DOHH2 (cell line): ENCODE measurements around the gene PAPPA2.

Experiments
- H3F3A ChIP-seq: fragments of 200-600 bp; sonication (generic), shearing (Covaris generic); 2 replicates; pipeline ENCODE4 v1.6.0; 2016; ENCODE audit warnings: antibody characterized with exemption, mild to moderate bottlenecking; ENCODE audit not compliant: control insufficient read depth, insufficient read depth
- H3K27ac ChIP-seq: fragments of 200-600 bp; sonication (generic); 2 replicates; pipeline ENCODE4 v1.5.1; 2014; ENCODE audit warnings: low read depth, mild to moderate bottlenecking, low read length, moderate library complexity
- H3K27me3 ChIP-seq: fragments of 200-600 bp; sonication (generic); 2 replicates; pipeline ENCODE4 v1.6.1; 2014; ENCODE audit warnings: mild to moderate bottlenecking, low read length, mixed read lengths; ENCODE audit not compliant: control insufficient read depth
- H3K36me3 ChIP-seq: fragments of 200-600 bp; sonication (generic); 2 replicates; pipeline ENCODE4 v1.6.1; 2014; ENCODE audit warnings: mild to moderate bottlenecking, low read length, moderate library complexity, mixed read lengths; ENCODE audit not compliant: control insufficient read depth
- H3K4me1 ChIP-seq: fragments of 200-600 bp; sonication (generic); 2 replicates; pipeline ENCODE4 v1.6.1; 2014; ENCODE audit warnings: mild to moderate bottlenecking, low read length, mixed read lengths; ENCODE audit not compliant: control insufficient read depth
- H3K4me2 ChIP-seq: fragments of 200-600 bp; sonication (generic); 2 replicates; pipeline ENCODE4 v1.6.0; 2014; ENCODE audit warnings: mild to moderate bottlenecking, low read length, moderate library complexity
- H3K4me3 ChIP-seq: fragments of 200-600 bp; sonication (generic); 2 replicates; pipeline ENCODE4 v1.5.1; 2014; ENCODE audit warnings: mild to moderate bottlenecking, low read length, mixed read lengths
- H3K79me2 ChIP-seq: fragments of 200-600 bp; sonication (generic); 2 replicates; pipeline ENCODE4 v1.6.1; 2014; ENCODE audit warnings: mild to moderate bottlenecking, low read length, mixed read lengths; ENCODE audit not compliant: control insufficient read depth
- H3K9me2 ChIP-seq: fragments of 200-600 bp; sonication (generic); replicated peaks from 2 replicates; pipeline ENCODE4 v1.6.1; 2014; ENCODE audit warnings: mild to moderate bottlenecking, low read length, mixed read lengths; ENCODE audit not compliant: control insufficient read depth
- H3K9me3 ChIP-seq: fragments of 200-600 bp; sonication (generic); 2 replicates; pipeline ENCODE4 v1.6.1; 2014; ENCODE audit warnings: antibody characterized with exemption, low read length, mixed read lengths; ENCODE audit not compliant: control insufficient read depth, insufficient read depth
- H4K20me1 ChIP-seq: fragments of 200-600 bp; sonication (generic); 2 replicates; pipeline ENCODE4 v1.6.0; 2014; ENCODE audit warnings: low read depth, mild to moderate bottlenecking, antibody characterized with exemption, low read length, moderate library complexity; ENCODE audit not compliant: control insufficient read depth, insufficient read depth
- CTCF ChIP-seq: fragments of 200-600 bp; sonication (generic); IDR thresholded peaks from one replicate; pipeline ENCODE4 v1.5.1; 2014; ENCODE audit warnings: antibody characterized with exemption, mild to moderate bottlenecking, low read depth, low read length; ENCODE audit not compliant: poor library complexity, severe bottlenecking
- EZH2phosphoT487 ChIP-seq: fragments of 200-600 bp; sonication (generic); IDR thresholded peaks from 2 replicates; pipeline ENCODE4 v1.6.1; 2017; ENCODE audit warnings: borderline replicate concordance, mild to moderate bottlenecking, antibody characterized with exemption, low read length, moderate library complexity, mixed read lengths

Gene PAPPA2

GRCh38 chr1:176434234-176434633 is 28.7 kb upstream of the PAPPA2 start:
- Histone ChIP-seq H3K27me3 (no peaks in the 10 kb centered on the region), H3K4me2 (no peak overlapping the region), H3F3A (no peaks in the 10 kb centered on the region), H3K36me3 (no peaks in the 10 kb centered on the region), H3K4me3 (no peak overlapping the region), H3K9me2 (no peaks in the 10 kb centered on the region), H3K27ac (no peak overlapping the region), H3K9me3 (no peaks in the 10 kb centered on the region), H3K79me2 (no peaks in the 10 kb centered on the region), H3K4me1 (no peaks in the 10 kb centered on the region), H4K20me1 (no peaks in the 10 kb centered on the region)
- TF ChIP-seq CTCF (no peak), EZH2phosphoT487 (no peak)

GRCh38 chr1:176436251-176436650 is 26.7 kb upstream of the PAPPA2 start:
- no peaks in the 10 kb centered on the region for H3K4me1 ChIP-seq
- no peak overlapping the region for H3K4me2 ChIP-seq
- no peaks in the 10 kb centered on the region for H3K79me2 ChIP-seq
- no peak overlapping the region for H3K27ac ChIP-seq
- no peaks in the 10 kb centered on the region for H3K36me3 ChIP-seq
- H4K20me1 ChIP-seq: no peaks in the 10 kb centered on the region
- H3K4me3 ChIP-seq: no peak overlapping the region
- H3K9me3 ChIP-seq: no peaks in the 10 kb centered on the region
- H3F3A ChIP-seq: no peaks in the 10 kb centered on the region
- H3K27me3 ChIP-seq: no peaks in the 10 kb centered on the region
- no peaks in the 10 kb centered on the region for H3K9me2 ChIP-seq
- TF ChIP-seq CTCF (no peak), EZH2phosphoT487 (no peak)

DNA sequence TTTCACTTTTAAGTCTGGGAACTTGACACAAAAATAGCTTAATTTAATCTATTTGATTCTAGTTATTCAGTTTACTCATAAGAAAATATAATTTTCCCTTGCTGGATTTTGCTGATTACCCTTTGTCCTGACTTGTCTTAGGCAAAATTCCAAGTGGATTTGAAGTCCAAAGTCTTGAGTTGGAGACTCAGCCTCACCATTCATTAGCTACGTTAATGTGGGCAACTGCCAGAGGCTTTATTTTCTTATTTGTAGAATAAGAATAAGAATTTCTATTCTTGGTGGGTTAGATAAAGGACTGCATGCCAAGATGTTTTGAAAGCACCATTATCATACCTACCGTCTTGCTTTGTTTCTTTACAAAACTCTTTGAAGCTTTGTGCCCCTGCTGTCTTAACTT is 22.8 kb upstream of the PAPPA2 start:
- Histone ChIP-seq H3K4me2 (no peak overlapping the region), H3K36me3 (no peaks in the 10 kb centered on the region), H3K9me2 (no peaks in the 10 kb centered on the region), H3K4me3 (no peak overlapping the region), H3K27ac (no peak overlapping the region), H3K4me1 (no peaks in the 10 kb centered on the region), H3F3A (no peaks in the 10 kb centered on the region), H3K79me2 (no peaks in the 10 kb centered on the region), H4K20me1 (no peaks in the 10 kb centered on the region), H3K9me3 (no peaks in the 10 kb centered on the region), H3K27me3 (peaks cover 3% of the 10 kb centered on the region; the same call in 1 of the 2 replicates)
- TF ChIP-seq EZH2phosphoT487 (no peak), CTCF (no peak)

DNA sequence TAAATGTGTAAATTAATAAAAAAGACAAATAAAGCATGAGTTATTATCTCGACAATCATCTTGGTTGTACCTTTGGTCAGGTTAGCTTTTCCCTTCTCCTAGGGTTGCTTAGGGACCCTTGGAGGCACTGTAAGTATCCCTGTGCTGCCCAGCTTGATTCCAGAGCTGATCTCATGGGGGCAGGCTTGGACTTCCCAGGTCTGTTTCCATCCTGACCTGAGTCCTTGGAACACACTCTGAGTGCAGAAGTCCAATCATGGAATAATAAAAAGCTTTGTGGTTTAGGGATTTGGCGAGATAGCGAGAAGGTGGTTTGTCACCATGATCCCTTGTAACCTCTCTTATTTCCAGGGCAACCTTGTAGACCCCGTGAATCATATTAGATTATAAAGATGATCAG is 18.7 kb upstream of the PAPPA2 start:
- Histone ChIP-seq H3K4me1 (no peaks in the 10 kb centered on the region), H3K4me2 (no peak overlapping the region), H3K27me3 (peaks cover 3% of the 10 kb centered on the region; the same call in 1 of the 2 replicates), H3F3A (no peaks in the 10 kb centered on the region), H3K4me3 (no peak overlapping the region), H3K9me2 (no peaks in the 10 kb centered on the region), H4K20me1 (no peaks in the 10 kb centered on the region), H3K79me2 (no peaks in the 10 kb centered on the region), H3K36me3 (no peaks in the 10 kb centered on the region), H3K27ac (no peak overlapping the region), H3K9me3 (no peaks in the 10 kb centered on the region)
- no peak for TF ChIP-seq CTCF
- no peak for TF ChIP-seq EZH2phosphoT487
